ENCODE measurements around the gene GASK1A.

Gene GASK1A

GRCh38 chr3:43094851-43095250 lies 115.7 kb downstream of the GASK1A start:
- DNase-seq (ENCODE audit: insufficient read length, low spot score) (no peak), FAIRE-seq (no peak)
- no peak for TF ChIP-seq POLR2A (IDR thresholded peaks at IDR 0.05; ENCODE audit: low read depth, low read length)

GRCh38 chr3:43095370-43095769 lies 116.3 kb downstream of the GASK1A start:
- no peak for TF ChIP-seq POLR2A (IDR thresholded peaks at IDR 0.05; ENCODE audit: low read depth, low read length)
- DNase-seq (ENCODE audit: insufficient read length, low spot score), result no peak
- no peak for FAIRE-seq

GRCh38 chr3:43096761-43097160 lies 117.7 kb downstream of the GASK1A start:
- no peak for TF ChIP-seq POLR2A (IDR thresholded peaks at IDR 0.05; ENCODE audit: low read depth, low read length)
- DNase-seq (ENCODE audit: insufficient read length, low spot score) (no peak), FAIRE-seq (no peak)

GRCh38 chr3:43097400-43098080 lies 118.4 kb downstream of the GASK1A start:
- no peak for TF ChIP-seq POLR2A (IDR thresholded peaks at IDR 0.05; ENCODE audit: low read depth, low read length)
- no peak for FAIRE-seq
- DNase-seq (ENCODE audit: insufficient read length, low spot score), result no peak

- FAIRE-seq (no peak), DNase-seq (ENCODE audit: insufficient read length, low spot score) (no peak)
Measured at GRCh38 chr3:43098761-43099160, 119.7 kb downstream of the GASK1A start.

GRCh38 chr3:43102773-43103480 lies 123.8 kb downstream of the GASK1A start:
- TF ChIP-seq POLR2A (IDR thresholded peaks at IDR 0.05; ENCODE audit: low read depth, low read length), result no peak
- FAIRE-seq, result no peak
- DNase-seq (ENCODE audit: insufficient read length, low spot score), result no peak

More at GRCh38 chr3:43098761-43099160, 119.7 kb downstream of the GASK1A start:
- no peak for TF ChIP-seq POLR2A (IDR thresholded peaks at IDR 0.05; ENCODE audit: low read depth, low read length)

- no peak for DNase-seq (ENCODE audit: insufficient read length, low spot score)
- FAIRE-seq, result no peak
- TF ChIP-seq POLR2A (IDR thresholded peaks at IDR 0.05; ENCODE audit: low read depth, low read length), result no peak
Measured at GRCh38 chr3:43104039-43104438, 124.9 kb downstream of the GASK1A start.

- DNase-seq (ENCODE audit: insufficient read length, low spot score) (no peak), FAIRE-seq (no peak)
- TF ChIP-seq POLR2A (IDR thresholded peaks at IDR 0.05; ENCODE audit: low read depth, low read length), result no peak
Measured at GRCh38 chr3:43104660-43105595, 125.8 kb downstream of the GASK1A start.

GRCh38 chr3:43105596-43106292 lies 126.6 kb downstream of the GASK1A start, which contains the start of gene POMGNT2:
Gene POMGNT2 (minus strand): TSS chr3:43106079. CDS start chr3:43081431, 24,648 bp downstream.
- peak; percentile 62 for TF ChIP-seq POLR2A (IDR thresholded peaks at IDR 0.05; ENCODE audit: low read depth, low read length)
- FAIRE-seq (peak; percentile 68), DNase-seq (ENCODE audit: insufficient read length, low spot score) (peak; percentile 97)

GRCh38 chr3:43106293-43106628 lies 127.2 kb downstream of the GASK1A start:
- FAIRE-seq (no peak), DNase-seq (ENCODE audit: insufficient read length, low spot score) (no peak)
- TF ChIP-seq POLR2A (IDR thresholded peaks at IDR 0.05; ENCODE audit: low read depth, low read length), result no peak

All from H54 (cell line).